ENCODE measurements around the gene KIF26B.

GRCh38 chr1:245180496-245181157 lies 25.8 kb downstream of the KIF26B start:
- TF ChIP-seq POLR2A (IDR thresholded peaks at IDR 0.05) (no peak), EP300 (IDR thresholded peaks at IDR 0.05; ENCODE audit: low read depth) (no peak)
- TF ChIP-seq, protein P1, sequence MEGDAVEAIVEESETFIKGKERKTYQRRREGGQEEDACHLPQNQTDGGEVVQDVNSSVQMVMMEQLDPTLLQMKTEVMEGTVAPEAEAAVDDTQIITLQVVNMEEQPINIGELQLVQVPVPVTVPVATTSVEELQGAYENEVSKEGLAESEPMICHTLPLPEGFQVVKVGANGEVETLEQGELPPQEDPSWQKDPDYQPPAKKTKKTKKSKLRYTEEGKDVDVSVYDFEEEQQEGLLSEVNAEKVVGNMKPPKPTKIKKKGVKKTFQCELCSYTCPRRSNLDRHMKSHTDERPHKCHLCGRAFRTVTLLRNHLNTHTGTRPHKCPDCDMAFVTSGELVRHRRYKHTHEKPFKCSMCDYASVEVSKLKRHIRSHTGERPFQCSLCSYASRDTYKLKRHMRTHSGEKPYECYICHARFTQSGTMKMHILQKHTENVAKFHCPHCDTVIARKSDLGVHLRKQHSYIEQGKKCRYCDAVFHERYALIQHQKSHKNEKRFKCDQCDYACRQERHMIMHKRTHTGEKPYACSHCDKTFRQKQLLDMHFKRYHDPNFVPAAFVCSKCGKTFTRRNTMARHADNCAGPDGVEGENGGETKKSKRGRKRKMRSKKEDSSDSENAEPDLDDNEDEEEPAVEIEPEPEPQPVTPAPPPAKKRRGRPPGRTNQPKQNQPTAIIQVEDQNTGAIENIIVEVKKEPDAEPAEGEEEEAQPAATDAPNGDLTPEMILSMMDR (IDR thresholded peaks at IDR 0.05), result no peak

Data from transverse colon (tissue), 3 donors.